ENCODE results near the gene SMURF2.

SMURF2 gene

GRCh38 chr17:64655704-64656103 lies 6.4 kb downstream of the SMURF2 start:
- Mint-ChIP-seq H3K27me3 (no peaks in the 10 kb centered on the region), H3K4me3 (no peak overlapping the region), H3K27ac (no peak overlapping the region), H3K36me3 (peaks cover 6% of the 10 kb centered on the region), H3K4me1 (peaks cover 42% of the 10 kb centered on the region), H3K9me3 (peaks cover 2% of the 10 kb centered on the region)
- ATAC-seq: no peak

DNA sequence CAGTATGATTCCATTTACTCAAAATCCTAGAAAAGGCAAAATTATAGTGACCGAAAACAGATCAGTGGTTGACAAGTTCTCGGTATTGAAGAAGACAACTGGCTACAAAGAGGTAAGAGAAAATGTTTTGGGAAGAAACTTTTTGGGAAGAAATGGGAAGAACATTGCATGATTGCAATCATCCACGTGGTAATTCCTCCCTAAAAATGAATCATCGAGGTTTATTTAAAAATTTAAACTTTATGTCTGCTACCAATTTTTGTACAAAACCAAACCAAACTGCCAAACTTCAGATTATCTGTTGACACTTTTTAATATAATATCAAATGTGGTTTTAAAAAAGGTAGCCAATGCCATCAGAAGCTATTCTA lies 8.1 kb downstream of the SMURF2 start:
- Mint-ChIP-seq H3K4me3 (no peak overlapping the region), H3K9me3 (peaks cover 2% of the 10 kb centered on the region), H3K27ac (no peak overlapping the region), H3K36me3 (peaks cover 6% of the 10 kb centered on the region), H3K27me3 (no peaks in the 10 kb centered on the region), H3K4me1 (peaks cover 31% of the 10 kb centered on the region)
- ATAC-seq: no peak

GRCh38 chr17:64653325-64653984 lies 8.7 kb downstream of the SMURF2 start:
- H3K27ac Mint-ChIP-seq: no peak overlapping the region

GRCh38 chr17:64651889-64652288 lies 10.2 kb downstream of the SMURF2 start:
- H3K4me3 Mint-ChIP-seq: no peak overlapping the region
- H3K27me3 Mint-ChIP-seq: no peaks in the 10 kb centered on the region
- H3K36me3 Mint-ChIP-seq: peaks cover 6% of the 10 kb centered on the region
- no peak for ATAC-seq
- peaks cover 22% of the 10 kb centered on the region for H3K4me1 Mint-ChIP-seq
- no peak overlapping the region for H3K27ac Mint-ChIP-seq
- H3K9me3 Mint-ChIP-seq: peaks cover 2% of the 10 kb centered on the region

More at GRCh38 chr17:64653325-64653984, 8.7 kb downstream of the SMURF2 start:
- Mint-ChIP-seq H3K9me3 (peaks cover 2% of the 10 kb centered on the region), H3K4me3 (no peak overlapping the region), H3K27me3 (no peaks in the 10 kb centered on the region), H3K4me1 (peaks cover 32% of the 10 kb centered on the region), H3K36me3 (peaks cover 6% of the 10 kb centered on the region)
- ATAC-seq: no peak

DNA sequence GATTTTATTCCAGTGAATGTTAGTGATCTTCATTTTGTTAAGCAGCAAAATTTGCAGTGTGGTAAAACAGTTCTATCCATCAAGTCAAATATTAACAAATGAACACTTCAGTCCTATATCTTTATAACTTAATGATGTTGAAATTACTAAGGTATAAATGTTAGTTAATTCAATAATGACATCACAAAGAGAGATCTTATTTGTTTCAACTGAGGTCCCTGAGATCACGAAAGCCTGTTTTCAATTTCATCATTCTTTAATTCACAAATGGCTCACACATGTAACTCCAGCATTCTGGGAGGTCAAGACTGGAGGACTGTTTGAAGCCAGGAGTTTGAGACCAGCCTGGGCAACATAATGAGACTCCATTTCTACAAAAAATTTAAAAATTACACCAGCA lies 13.9 kb downstream of the SMURF2 start:
- Mint-ChIP-seq H3K4me1 (peaks cover 32% of the 10 kb centered on the region), H3K27me3 (no peaks in the 10 kb centered on the region), H3K27ac (no peak overlapping the region), H3K36me3 (peaks cover 14% of the 10 kb centered on the region), H3K9me3 (no peaks in the 10 kb centered on the region), H3K4me3 (no peak overlapping the region)
- ATAC-seq: no peak

GRCh38 chr17:64647817-64648216 lies 14.3 kb downstream of the SMURF2 start:
- peaks cover 33% of the 10 kb centered on the region for H3K4me1 Mint-ChIP-seq
- no peak overlapping the region for H3K4me3 Mint-ChIP-seq
- H3K36me3 Mint-ChIP-seq: peaks cover 15% of the 10 kb centered on the region
- ATAC-seq: no peak
- no peaks in the 10 kb centered on the region for H3K27me3 Mint-ChIP-seq
- H3K27ac Mint-ChIP-seq: no peak overlapping the region
- no peaks in the 10 kb centered on the region for H3K9me3 Mint-ChIP-seq

GRCh38 chr17:64639516-64639915 lies 22.6 kb downstream of the SMURF2 start:
- H3K27me3 Mint-ChIP-seq: no peaks in the 10 kb centered on the region
- H3K36me3 Mint-ChIP-seq: peaks cover 11% of the 10 kb centered on the region
- ATAC-seq: no peak
- H3K9me3 Mint-ChIP-seq: no peaks in the 10 kb centered on the region
- no peak overlapping the region for H3K4me3 Mint-ChIP-seq
- no peak overlapping the region for H3K27ac Mint-ChIP-seq
- H3K4me1 Mint-ChIP-seq: peaks cover 51% of the 10 kb centered on the region

GRCh38 chr17:64638552-64639203 lies 23.4 kb downstream of the SMURF2 start:
- H3K36me3 Mint-ChIP-seq: peaks cover 11% of the 10 kb centered on the region
- H3K27ac Mint-ChIP-seq: no peak overlapping the region
- ATAC-seq: no peak
- no peaks in the 10 kb centered on the region for H3K27me3 Mint-ChIP-seq
- H3K9me3 Mint-ChIP-seq: no peaks in the 10 kb centered on the region
- H3K4me3 Mint-ChIP-seq: no peak overlapping the region
- H3K4me1 Mint-ChIP-seq: peaks cover 57% of the 10 kb centered on the region

DNA sequence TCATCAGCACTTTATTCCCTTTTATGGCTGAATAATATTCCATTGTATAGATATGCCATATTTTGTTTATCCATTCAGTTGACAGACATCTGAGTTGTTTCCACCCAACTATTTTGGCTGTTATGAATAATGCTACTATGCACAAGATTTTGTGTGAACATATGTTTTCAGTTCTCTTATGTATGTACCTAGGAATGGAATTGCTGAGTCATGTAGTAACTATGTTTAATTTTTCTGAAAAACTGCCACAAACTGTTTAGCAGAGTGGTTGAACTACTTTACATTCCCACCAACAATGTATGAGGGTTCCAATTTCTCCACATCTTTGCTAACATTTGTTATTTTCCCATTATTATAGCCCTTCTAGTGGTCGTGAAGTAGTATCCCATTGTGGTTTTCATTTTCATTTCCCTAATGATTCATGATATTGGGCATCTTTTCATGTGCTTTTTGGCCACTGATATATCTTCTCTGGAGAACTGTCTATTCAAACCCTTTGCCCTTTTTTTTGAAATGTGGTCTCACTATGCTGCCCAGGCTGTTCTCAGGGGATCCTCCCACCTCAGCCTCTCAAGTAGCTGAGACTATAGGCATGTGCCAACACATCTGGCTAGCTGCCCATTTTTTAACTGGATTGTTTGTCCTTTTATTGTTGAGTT lies 26.3 kb downstream of the SMURF2 start:
- Mint-ChIP-seq H3K4me3 (peak overlapping the region; percentile 36), H3K27me3 (no peaks in the 10 kb centered on the region), H3K4me1 (peaks cover 69% of the 10 kb centered on the region), H3K9me3 (no peaks in the 10 kb centered on the region), H3K36me3 (peaks cover 5% of the 10 kb centered on the region), H3K27ac (peak overlapping the region; percentile 82)
- ATAC-seq: peak; percentile 87

DNA sequence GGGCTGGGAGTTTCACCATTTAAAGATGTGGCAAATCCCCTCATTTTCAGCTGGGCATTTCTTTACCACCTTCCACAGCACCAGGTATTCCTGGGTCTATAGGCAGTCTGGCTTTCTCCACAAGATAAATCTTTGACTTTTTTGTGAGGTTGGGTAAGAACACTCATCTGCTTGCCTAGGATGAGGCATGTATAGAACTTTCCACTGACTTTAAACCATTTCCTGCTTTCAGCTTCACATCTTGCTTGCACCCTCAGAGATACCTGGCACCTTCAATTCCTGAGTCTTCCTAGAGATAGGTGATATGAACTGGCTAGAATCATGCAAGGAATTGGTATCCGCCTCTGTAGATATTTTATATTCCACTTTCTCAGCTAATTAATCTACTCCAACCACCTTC lies 27.9 kb downstream of the SMURF2 start:
- Mint-ChIP-seq H3K27me3 (no peaks in the 10 kb centered on the region), H3K9me3 (no peaks in the 10 kb centered on the region), H3K27ac (peak overlapping the region; percentile 82), H3K36me3 (peaks cover 5% of the 10 kb centered on the region), H3K4me3 (no peak overlapping the region), H3K4me1 (peaks cover 57% of the 10 kb centered on the region)
- ATAC-seq: no peak

DNA sequence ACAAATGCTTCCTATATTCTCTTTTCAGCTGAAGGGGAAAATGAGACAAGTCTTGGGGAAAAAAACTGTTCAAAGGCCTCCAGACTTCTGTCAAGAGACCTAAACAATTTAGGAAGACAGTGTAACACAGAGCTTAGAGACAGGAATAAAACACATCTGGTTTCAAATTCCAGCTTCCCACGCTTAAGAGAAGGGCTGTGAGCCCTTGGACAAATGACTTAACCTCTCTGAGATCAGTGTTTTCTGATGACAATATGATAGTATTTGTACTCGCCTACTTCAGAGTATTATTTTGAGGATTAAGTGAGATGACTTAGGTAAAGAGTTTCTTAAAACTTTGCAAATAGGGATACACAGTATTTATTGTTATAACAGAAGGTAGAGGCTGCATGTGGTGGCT lies 29.5 kb downstream of the SMURF2 start:
- H3K4me3 Mint-ChIP-seq: no peak overlapping the region
- H3K9me3 Mint-ChIP-seq: no peaks in the 10 kb centered on the region

DNA sequence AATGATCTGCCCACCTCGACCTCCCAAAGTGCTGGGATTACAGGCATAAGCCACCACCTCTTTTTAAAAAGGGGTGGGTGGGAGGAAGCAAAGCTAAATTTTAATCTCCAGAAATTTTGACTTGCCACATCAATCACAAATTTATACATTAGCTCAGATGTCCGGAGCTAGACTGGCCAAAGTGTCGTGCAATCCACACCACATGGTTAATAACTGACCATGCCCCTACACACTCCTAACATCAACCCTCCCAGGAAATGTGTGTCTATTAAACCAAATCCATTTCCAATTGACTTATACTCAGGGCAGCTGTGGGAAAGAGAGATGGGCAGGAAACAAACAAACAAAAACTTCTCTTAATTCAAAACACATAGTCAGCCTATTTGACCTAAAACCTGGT lies 29.9 kb downstream of the SMURF2 start:
- peaks cover 5% of the 10 kb centered on the region for H3K36me3 Mint-ChIP-seq

More for the DNA sequence above, 29.5 kb downstream of the SMURF2 start:
- Mint-ChIP-seq H3K27ac (peak overlapping the region; percentile 22), H3K36me3 (peaks cover 5% of the 10 kb centered on the region), H3K4me1 (peaks cover 66% of the 10 kb centered on the region), H3K27me3 (no peaks in the 10 kb centered on the region)
- no peak for ATAC-seq

DNA sequence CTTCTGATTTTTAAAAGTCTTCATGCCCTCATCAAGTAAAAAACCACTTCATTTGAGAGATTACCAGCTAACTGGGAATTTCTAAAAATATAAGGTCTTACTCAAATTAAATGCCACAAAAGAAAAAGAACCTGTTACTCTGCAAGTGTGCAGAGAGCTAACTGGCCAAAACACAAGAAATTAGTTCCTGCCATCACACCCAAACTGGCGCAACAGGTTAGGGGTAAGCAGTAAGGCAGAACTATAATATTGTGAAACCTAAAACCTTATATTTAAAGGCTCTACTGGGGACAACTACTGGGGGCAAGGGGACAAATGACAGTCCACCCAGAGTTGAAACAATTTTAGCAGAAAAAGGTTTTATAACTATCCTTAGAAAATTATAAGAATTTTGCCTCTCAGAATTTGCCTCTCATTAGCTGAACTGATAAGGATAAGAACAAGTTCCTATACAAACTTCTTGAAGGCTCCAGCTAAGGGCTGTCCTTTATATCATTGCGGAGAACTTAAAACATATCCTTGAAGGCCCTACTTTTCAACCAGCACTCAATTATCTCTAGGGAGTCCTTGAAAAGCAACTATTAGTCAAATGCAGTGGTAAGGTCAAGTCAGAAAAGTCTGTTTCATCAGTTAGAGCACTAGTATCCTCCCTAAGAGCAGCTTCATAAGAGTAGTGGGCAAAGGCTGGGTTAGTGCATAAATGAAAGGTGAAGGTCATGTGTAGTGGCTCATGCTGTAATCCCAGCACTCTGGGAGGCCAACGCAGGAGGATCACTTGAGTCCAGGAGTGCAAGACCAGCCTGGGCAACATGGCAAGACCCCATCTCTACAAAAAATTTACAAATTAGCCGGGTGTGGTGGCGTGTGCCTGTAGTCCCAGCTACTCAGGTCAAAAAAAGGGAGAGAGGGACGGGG lies 31.5 kb downstream of the SMURF2 start:
- H3K4me3 Mint-ChIP-seq: no peak overlapping the region
- H3K27me3 Mint-ChIP-seq: no peaks in the 10 kb centered on the region
- H3K9me3 Mint-ChIP-seq: no peaks in the 10 kb centered on the region
- H3K27ac Mint-ChIP-seq: peak overlapping the region; percentile 54
- peaks cover 67% of the 10 kb centered on the region for H3K4me1 Mint-ChIP-seq
- H3K36me3 Mint-ChIP-seq: peaks cover 5% of the 10 kb centered on the region
- no peak for ATAC-seq

More for the DNA sequence above, 29.9 kb downstream of the SMURF2 start:
- Mint-ChIP-seq H3K27ac (no peak overlapping the region), H3K4me1 (peaks cover 70% of the 10 kb centered on the region), H3K9me3 (no peaks in the 10 kb centered on the region), H3K4me3 (no peak overlapping the region), H3K27me3 (no peaks in the 10 kb centered on the region)
- ATAC-seq: no peak

GRCh38 chr17:64628641-64629040 lies 33.5 kb downstream of the SMURF2 start:
- Mint-ChIP-seq H3K4me3 (no peak overlapping the region), H3K4me1 (peaks cover 54% of the 10 kb centered on the region), H3K27me3 (no peaks in the 10 kb centered on the region), H3K9me3 (no peaks in the 10 kb centered on the region), H3K27ac (peak overlapping the region; percentile 30), H3K36me3 (no peaks in the 10 kb centered on the region)
- peak; percentile 85 for ATAC-seq

GRCh38 chr17:64627797-64628196 lies 34.3 kb downstream of the SMURF2 start:
- Mint-ChIP-seq H3K27me3 (no peaks in the 10 kb centered on the region), H3K36me3 (no peaks in the 10 kb centered on the region), H3K27ac (no peak overlapping the region), H3K9me3 (no peaks in the 10 kb centered on the region), H3K4me1 (peaks cover 58% of the 10 kb centered on the region), H3K4me3 (no peak overlapping the region)
- no peak for ATAC-seq
